IMR-90 (cell line): ENCODE data around the gene DEDD2. TPM values are rescaled to one million over a fixed set of nuclear protein-coding genes. Genes with fewer than 3 reads are reported as not detected.

Experiments
- ATAC-seq: fragments of 200-7000 bp; cut with Tn5 transposase; 2 replicates; pipeline ENCODE4 v1.9.1; 2020; ENCODE audit warnings: low read depth, mild to moderate bottlenecking, moderate library complexity
- BruUV-seq: library from RNA; stranded (reverse); fragments of 400-500 nt; replicated peaks from 2 replicates; lab custom pipeline; 2021; lab: Mats Ljungman, UMichigan
- CTCF ChIA-PET: fragments of 300-600 bp; formaldehyde crosslinking; extraction: SDS; loops from one replicate; lab custom pipeline; 2021; ENCODE audit warnings: antibody characterized with exemption; lab: Yijun Ruan, JAX
- POLR2A ChIA-PET: fragments of 300-600 bp; sonication (Branson Sonifier 250); formaldehyde crosslinking; loops from one replicate; lab custom pipeline; 2022; ENCODE audit warnings: antibody characterized with exemption; ENCODE audit not compliant: unreplicated experiment; lab: Charles Lee
- DNase-seq: peaks from one replicate; pipeline ENCODE4 v3.0.0; 2013
- H2AFZ ChIP-seq: replicated peaks from 2 replicates; pipeline ENCODE3; 2013; ENCODE audit warnings: low read length, mild to moderate bottlenecking; ENCODE audit not compliant: poor library complexity
- H2AK5ac ChIP-seq: 2 replicates; pipeline ENCODE4 v1.6.1; 2013; ENCODE audit warnings: low read depth, low read length, inconsistent platforms
- H2AK9ac ChIP-seq: replicated peaks from 2 replicates; pipeline ENCODE3; 2013; ENCODE audit warnings: mild to moderate bottlenecking, low read depth, low read length, moderate library complexity; ENCODE audit not compliant: poor library complexity
- H2BK120ac ChIP-seq: 2 replicates; pipeline ENCODE4 v1.6.1; 2013; ENCODE audit warnings: low read depth, low read length, inconsistent platforms
- H2BK15ac ChIP-seq: 3 replicates; pipeline ENCODE4 v1.6.1; 2013; ENCODE audit warnings: low read depth, low read length, inconsistent platforms
- H2BK20ac ChIP-seq: 2 replicates; pipeline ENCODE4 v1.6.1; 2013; ENCODE audit warnings: low read depth, mild to moderate bottlenecking, inconsistent platforms, low read length, moderate library complexity
- H2BK5ac ChIP-seq: 2 replicates; pipeline ENCODE4 v1.6.1; 2013; ENCODE audit warnings: mild to moderate bottlenecking, low read depth, low read length, inconsistent platforms; ENCODE audit not compliant: poor library complexity, severe bottlenecking
- H3K14ac ChIP-seq: replicated peaks from 2 replicates; pipeline ENCODE4 v1.6.1; 2013; ENCODE audit warnings: low read depth, low read length, inconsistent platforms
- H3K18ac ChIP-seq: 2 replicates; pipeline ENCODE4 v1.6.1; 2013; ENCODE audit warnings: low read depth, low read length, control low read depth
- H3K23ac ChIP-seq: 2 replicates; pipeline ENCODE4 v1.6.1; 2013; ENCODE audit warnings: low read depth, low read length, inconsistent platforms
- H3K27ac ChIP-seq: 2 replicates; pipeline ENCODE4 v1.5.1; 2013; ENCODE audit warnings: mild to moderate bottlenecking, control low read depth, low read length; ENCODE audit not compliant: insufficient read depth
- H3K27me3 ChIP-seq: 2 replicates; pipeline ENCODE4 v1.6.1; 2013; ENCODE audit warnings: low read length; ENCODE audit not compliant: control insufficient read depth, insufficient read depth
- H3K36me3 ChIP-seq: 2 replicates; pipeline ENCODE4 v1.6.1; 2013; ENCODE audit warnings: low read length, mixed read lengths; ENCODE audit not compliant: control insufficient read depth, insufficient read depth
- H3K4ac ChIP-seq: 2 replicates; pipeline ENCODE4 v1.6.1; 2013; ENCODE audit warnings: low read depth, low read length, inconsistent platforms
- H3K4me1 ChIP-seq: 2 replicates; pipeline ENCODE4 v1.6.1; 2013; ENCODE audit warnings: low read length, mixed read lengths; ENCODE audit not compliant: control insufficient read depth, insufficient read depth
- H3K4me2 ChIP-seq: 2 replicates; pipeline ENCODE4 v1.6.1; 2013; ENCODE audit warnings: low read depth, mild to moderate bottlenecking, control low read depth, low read length, moderate library complexity
- H3K4me3 ChIP-seq: 2 replicates; pipeline ENCODE4 v1.5.1; 2013; ENCODE audit warnings: low read depth, mild to moderate bottlenecking, control low read depth, low read length, moderate library complexity; ENCODE audit not compliant: insufficient read depth
- H3K56ac ChIP-seq: 2 replicates; pipeline ENCODE4 v1.6.1; 2013; ENCODE audit warnings: low read length, inconsistent platforms; ENCODE audit not compliant: insufficient read depth; ENCODE audit errors: extremely low read depth
- H3K79me1 ChIP-seq, 2 experiments: 2 replicates each; pipeline ENCODE4 v1.6.1; 2013; ENCODE audit warnings: low read length in 2 of 2, inconsistent platforms in 1 of 2, low read depth in 1 of 2
- H3K9ac ChIP-seq: 2 replicates; pipeline ENCODE4 v1.6.1; 2013; ENCODE audit warnings: low read depth, low read length, control low read depth
- H3K9me1 ChIP-seq: 2 replicates; pipeline ENCODE4 v1.6.1; 2013; ENCODE audit warnings: low read length, inconsistent platforms; ENCODE audit not compliant: insufficient read depth
- H3K9me3 ChIP-seq: 2 replicates; pipeline ENCODE4 v1.6.1; 2013; ENCODE audit warnings: low read length; ENCODE audit not compliant: control insufficient read depth, insufficient read depth
- H4K20me1 ChIP-seq: 2 replicates; pipeline ENCODE4 v1.6.1; 2013; ENCODE audit warnings: low read length, inconsistent platforms; ENCODE audit not compliant: insufficient read depth
- H4K5ac ChIP-seq: 2 replicates; pipeline ENCODE4 v1.6.1; 2013; ENCODE audit warnings: mild to moderate bottlenecking, low read depth, low read length, control low read depth
- H4K8ac ChIP-seq, 2 experiments: 2 replicates each; pipeline ENCODE4 v1.6.1; 2013; ENCODE audit warnings: low read depth in 2 of 2, low read length in 2 of 2, control low read depth in 1 of 2, inconsistent platforms in 1 of 2
- H4K91ac ChIP-seq: 2 replicates; pipeline ENCODE4 v1.6.1; 2013; ENCODE audit warnings: low read depth, low read length, inconsistent platforms; ENCODE audit not compliant: insufficient read depth
- CEBPB ChIP-seq: IDR thresholded peaks from 2 replicates; pipeline ENCODE4 v1.6.1; 2012; ENCODE audit warnings: low read depth, low read length, improper control_type of control experiment
- CHD1 ChIP-seq: IDR thresholded peaks from 2 replicates; pipeline ENCODE4 v1.6.1; 2012; ENCODE audit warnings: low read depth, low read length, improper control_type of control experiment
- FOS ChIP-seq: fragments of 150-350 bp; IDR thresholded peaks from 2 replicates; pipeline ENCODE4 v1.6.1; 2016; ENCODE audit warnings: low read depth, low read length
- MAFK ChIP-seq: IDR thresholded peaks from 2 replicates; pipeline ENCODE4 v1.6.1; 2012; ENCODE audit warnings: low read depth, low read length, improper control_type of control experiment
- MAZ ChIP-seq: IDR thresholded peaks from 2 replicates; pipeline ENCODE4 v1.6.1; 2012; ENCODE audit warnings: low read depth, mild to moderate bottlenecking, low read length, improper control_type of control experiment, moderate library complexity, borderline replicate concordance
- NFE2L2 ChIP-seq: fragments of 150-350 bp; IDR thresholded peaks from 2 replicates; pipeline ENCODE4 v1.6.1; 2016; ENCODE audit warnings: low read depth, mild to moderate bottlenecking, low read length
- RAD21 ChIP-seq: IDR thresholded peaks from 2 replicates; pipeline ENCODE4 v1.6.1; 2012; ENCODE audit warnings: low read length, improper control_type of control experiment
- SMC3 ChIP-seq: fragments of 150-350 bp; IDR thresholded peaks from 2 replicates; pipeline ENCODE4 v1.6.1; 2016; ENCODE audit warnings: low read depth, mild to moderate bottlenecking, antibody characterized with exemption, low read length, moderate library complexity
- USF2 ChIP-seq: fragments of 150-350 bp; IDR thresholded peaks from 2 replicates; pipeline ENCODE4 v1.6.1; 2017; ENCODE audit warnings: mild to moderate bottlenecking, antibody characterized with exemption, low read length, low read depth
- WGBS, 2 experiments: methylation state at CpG; one replicate each; pipeline versions ENCODE4 v1.1.5 to v1.1.7; 2013; ENCODE audit warnings: missing lambda C conversion rate in 2 of 2; ENCODE audit not compliant: insufficient read length in 1 of 2; ENCODE audit errors: extremely low coverage in 2 of 2; 5-methylcytosine and 5-hydroxymethylcytosine counted together
- dilution Hi-C: fragments of 300-500 bp; cut with HindIII; formaldehyde crosslinking; loops from one replicate; pipeline ENCODE4 v1.14.3; 2018; ENCODE audit warnings: low sequenced_read_pairs; ENCODE audit not compliant: unreplicated experiment
- in situ Hi-C: fragments of 300-500 bp; cut with MboI; formaldehyde crosslinking; loops from 3 replicates; pipeline ENCODE4 v1.14.3; 2019; ENCODE audit warnings: low sequenced_read_pairs, inconsistent platforms, mixed read lengths
- intact Hi-C: fragments of 100-400 bp; cut with micrococcal nuclease; formaldehyde crosslinking; loops from 2 replicates; pipeline ENCODE4 v1.10.0; 2022
- polyA plus RNA-seq, 3 experiments: library from polyadenylated mRNA; depleted of rRNA; stranded (reverse); fragments of >200 nt; gene quantifications; 2 replicates each; pipeline ENCODE4 v1.2.3, GENCODE V29; 2012; ENCODE audit warnings: low replicate concordance in 1 of 3
- total RNA-seq: library from RNA; depleted of rRNA; stranded (reverse); fragments of >200 nt; gene quantifications from 2 replicates; pipeline ENCODE4 v1.2.3, GENCODE V29; 2012
- TF ChIP-seq, protein P1 (sequence below): fragments of 150-350 bp; IDR thresholded peaks from 2 replicates; pipeline ENCODE4 v1.6.1; 2016; ENCODE audit warnings: low read depth, mild to moderate bottlenecking, low read length, moderate library complexity, borderline replicate concordance
- TF ChIP-seq, protein P2 (sequence below): conservative IDR thresholded peaks from 2 replicates; pipeline ENCODE4 v1.5.1; 2012; ENCODE audit warnings: mild to moderate bottlenecking, low read depth, low read length, improper control_type of control experiment

DEDD2 gene
- total and polyA plus RNA-seq, 2 of the 4 experiments (the other 2 are of a cell fraction), result 8.2 to 21.0 TPM

GRCh38 chr19:42255766-42256745 is 38.6 kb upstream of the DEDD2 start:
- H3K4me1 ChIP-seq, result peaks cover 12% of the 10 kb centered on the region
- H3K4me2 ChIP-seq, result peak overlapping the region; percentile 73
- peak overlapping the region; percentile 64 for H3K9ac ChIP-seq
- ATAC-seq (peak; percentile 4), DNase-seq (peak; percentile 46)
- H2BK20ac ChIP-seq, result no peak overlapping the region
- H4K5ac ChIP-seq, result peak overlapping the region; percentile 42
- H4K8ac ChIP-seq, result peak overlapping the region; percentile 27 to 93
- no TSS peak for BruUV-seq
- H2AK9ac ChIP-seq, result peak overlapping the region; percentile 93
- H3K18ac ChIP-seq, result peak overlapping the region; percentile 11
- intact Hi-C loops, result loop anchor here (2.0 kb wide), 1 partner anchor 25 kb away; no protein-coding TSS in a partner anchor
- WGBS, 2 experiments, result 3% methylated on average over 7 of the region's 38 CpGs; no CpG with 5 or more reads in 1 of the 2 experiments
- peak overlapping the region; percentile 87 for H4K91ac ChIP-seq
- peak overlapping the region; percentile 83 for H2BK120ac ChIP-seq
- H3K9me3 ChIP-seq, result no peaks in the 10 kb centered on the region
- peak overlapping the region; percentile 82 for H3K56ac ChIP-seq
- ChIA-PET CTCF (interaction anchor here (1.1 kb wide), 1 partner anchor 147 kb away, joined by 3 read pairs; no protein-coding TSS in a partner anchor), POLR2A (interaction anchor here (0.7 kb wide), 1 partner anchor 14 kb away, joined by 3 read pairs; no protein-coding TSS in a partner anchor)
- peak overlapping the region; percentile 47 for H3K4me3 ChIP-seq
- no peaks in the 10 kb centered on the region for H3K27me3 ChIP-seq
- peak overlapping the region; percentile 85 for H2BK5ac ChIP-seq
- H2BK15ac ChIP-seq, result peak overlapping the region; percentile 23; the same call in 1 of the 3 replicates
- peak overlapping the region; percentile 93 for H2AFZ ChIP-seq
- H3K14ac ChIP-seq, result peak overlapping the region; percentile 97
- H3K4ac ChIP-seq, result peak overlapping the region; percentile 93
- H3K79me1 ChIP-seq, result peaks cover 0 to 21% of the 10 kb centered on the region in 2 experiments; a peak in 3 of 4 replicates
- peak overlapping the region; percentile 92 for H3K23ac ChIP-seq
- TF ChIP-seq, protein P1, sequence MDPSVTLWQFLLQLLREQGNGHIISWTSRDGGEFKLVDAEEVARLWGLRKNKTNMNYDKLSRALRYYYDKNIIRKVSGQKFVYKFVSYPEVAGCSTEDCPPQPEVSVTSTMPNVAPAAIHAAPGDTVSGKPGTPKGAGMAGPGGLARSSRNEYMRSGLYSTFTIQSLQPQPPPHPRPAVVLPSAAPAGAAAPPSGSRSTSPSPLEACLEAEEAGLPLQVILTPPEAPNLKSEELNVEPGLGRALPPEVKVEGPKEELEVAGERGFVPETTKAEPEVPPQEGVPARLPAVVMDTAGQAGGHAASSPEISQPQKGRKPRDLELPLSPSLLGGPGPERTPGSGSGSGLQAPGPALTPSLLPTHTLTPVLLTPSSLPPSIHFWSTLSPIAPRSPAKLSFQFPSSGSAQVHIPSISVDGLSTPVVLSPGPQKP, result no peak
- TF ChIP-seq FOS, result no peak
- TF ChIP-seq RAD21, result no peak
- no peak; the same call in 1 of the 2 replicates for TF ChIP-seq MAZ
- no peak for TF ChIP-seq CHD1
- no peak for TF ChIP-seq SMC3
- TF ChIP-seq, protein P2, sequence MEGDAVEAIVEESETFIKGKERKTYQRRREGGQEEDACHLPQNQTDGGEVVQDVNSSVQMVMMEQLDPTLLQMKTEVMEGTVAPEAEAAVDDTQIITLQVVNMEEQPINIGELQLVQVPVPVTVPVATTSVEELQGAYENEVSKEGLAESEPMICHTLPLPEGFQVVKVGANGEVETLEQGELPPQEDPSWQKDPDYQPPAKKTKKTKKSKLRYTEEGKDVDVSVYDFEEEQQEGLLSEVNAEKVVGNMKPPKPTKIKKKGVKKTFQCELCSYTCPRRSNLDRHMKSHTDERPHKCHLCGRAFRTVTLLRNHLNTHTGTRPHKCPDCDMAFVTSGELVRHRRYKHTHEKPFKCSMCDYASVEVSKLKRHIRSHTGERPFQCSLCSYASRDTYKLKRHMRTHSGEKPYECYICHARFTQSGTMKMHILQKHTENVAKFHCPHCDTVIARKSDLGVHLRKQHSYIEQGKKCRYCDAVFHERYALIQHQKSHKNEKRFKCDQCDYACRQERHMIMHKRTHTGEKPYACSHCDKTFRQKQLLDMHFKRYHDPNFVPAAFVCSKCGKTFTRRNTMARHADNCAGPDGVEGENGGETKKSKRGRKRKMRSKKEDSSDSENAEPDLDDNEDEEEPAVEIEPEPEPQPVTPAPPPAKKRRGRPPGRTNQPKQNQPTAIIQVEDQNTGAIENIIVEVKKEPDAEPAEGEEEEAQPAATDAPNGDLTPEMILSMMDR, result no peak
- no peak for TF ChIP-seq NFE2L2
- no peak for TF ChIP-seq CEBPB
- no peak for TF ChIP-seq MAFK
- no peak for TF ChIP-seq USF2
- H2AK5ac ChIP-seq, result peak overlapping the region; percentile 47
- H4K20me1 ChIP-seq, result peaks cover 23% of the 10 kb centered on the region
- peak overlapping the region; percentile 75 for H3K27ac ChIP-seq
- peaks cover 7% of the 10 kb centered on the region; the same call in 1 of the 2 replicates for H3K9me1 ChIP-seq
- H3K36me3 ChIP-seq, result no peaks in the 10 kb centered on the region
- dilution Hi-C loops, result no loop called here
- in situ Hi-C loops, result no loop called here
